Small intestine (tissue), 7 donors: ENCODE results near the gene IRX2. TPM values are rescaled to one million over a fixed set of nuclear protein-coding genes. Genes with fewer than 3 reads are reported as not detected.
A peak's percentile ranks its signal among the peaks of the same experiment; 100 is the strongest.

ENCODE experiments used
- DNase-seq, 2 donors: peaks; one replicate each; pipeline versions ENCODE4 v3.0.0 to v3.0.0-alpha.2; 2013
- FAIRE-seq: peaks from 2 replicates; lab custom pipeline; 2012; peaks lifted over from hg19 to GRCh38; lab: Jason Lieb, UNC
- H3K27ac ChIP-seq, 3 donors: one replicate each; pipeline ENCODE4 v1.5.1; 2013; ENCODE audit warnings: low read length in 2 of 3, mild to moderate bottlenecking in 2 of 3, control low read depth in 1 of 3, inconsistent platforms in 1 of 3, low read depth in 1 of 3, moderate library complexity in 1 of 3
- H3K27me3 ChIP-seq, 3 donors: one replicate each; pipeline ENCODE4 v1.6.1; 2013; ENCODE audit warnings: low read length in 3 of 3, inconsistent platforms in 1 of 3; ENCODE audit not compliant: control insufficient read depth in 3 of 3, insufficient read depth in 3 of 3
- H3K36me3 ChIP-seq, 3 donors: one replicate each; pipeline ENCODE4 v1.6.1; 2013; ENCODE audit warnings: low read length in 3 of 3, inconsistent platforms in 1 of 3, low read depth in 1 of 3, mild to moderate bottlenecking in 1 of 3, moderate library complexity in 1 of 3; ENCODE audit not compliant: control insufficient read depth in 3 of 3, insufficient read depth in 2 of 3
- H3K4me1 ChIP-seq, 3 donors: one replicate each; pipeline ENCODE4 v1.6.1; 2013; ENCODE audit warnings: low read length in 2 of 3, inconsistent platforms in 1 of 3, low read depth in 1 of 3, mild to moderate bottlenecking in 1 of 3, moderate library complexity in 1 of 3; ENCODE audit not compliant: control insufficient read depth in 3 of 3, insufficient read depth in 2 of 3
- H3K4me3 ChIP-seq, 3 donors: one replicate each; pipeline ENCODE4 v1.5.1; 2013; ENCODE audit warnings: low read length in 3 of 3, control low read depth in 1 of 3, inconsistent platforms in 1 of 3, low read depth in 1 of 3, mild to moderate bottlenecking in 1 of 3, moderate library complexity in 1 of 3
- H3K9me3 ChIP-seq, 2 donors: one replicate each; pipeline ENCODE4 v1.6.1; 2013; ENCODE audit warnings: low read depth in 1 of 2, low read length in 1 of 2; ENCODE audit not compliant: control insufficient read depth in 2 of 2, insufficient read depth in 1 of 2
- WGBS, 3 donors: extraction: QIAGEN DNeasy Blood & Tissue Kit; methylation state at CpG; one replicate each; pipeline ENCODE4 v1.1.7; 2013; 5-methylcytosine and 5-hydroxymethylcytosine counted together
- polyA plus RNA-seq, 4 donors: library from polyadenylated mRNA; stranded (reverse) in 3 of 4; unstranded in 1 of 4; fragments of 200-250 nt in 3 of 4; fragments of 120-200 nt in 1 of 4; gene quantifications; one replicate each; pipeline versions ENCODE4 v1.2.1 to v1.2.3, GENCODE V29; 2013
- donor health status: healthy with polysubstance abuse.
- donor health status: control.
- donor health status: control.
- donor health status: Bipolar disorder and iron deficiency.
- donor health status: healthy.

Gene IRX2
- polyA plus RNA-seq, 4 donors = 0.07 TPM; not detected in 3

GRCh38 chr5:2759091-2759490 lies 7.6 kb upstream of the IRX2 start:
- peaks cover 9 to 56% (median 45%) of the 10 kb centered on the region in 3 donors for H3K27me3 ChIP-seq
- DNase-seq (no peak), FAIRE-seq (no peak)
- no peak overlapping the region for H3K4me3 ChIP-seq
- no peak overlapping the region for H3K27ac ChIP-seq
- no peaks in the 10 kb centered on the region for H3K9me3 ChIP-seq
- H3K36me3 ChIP-seq = no peaks in the 10 kb centered on the region
- H3K4me1 ChIP-seq = no peaks in the 10 kb centered on the region
- 61 to 75% (median 69%) methylated on average over 3 of the region's 3 CpGs for WGBS, 3 donors

GRCh38 chr5:2758632-2759031 lies 7.2 kb upstream of the IRX2 start:
- no peak for DNase-seq
- no peak overlapping the region for H3K4me3 ChIP-seq
- no peaks in the 10 kb centered on the region for H3K4me1 ChIP-seq
- H3K27ac ChIP-seq = no peak overlapping the region
- H3K36me3 ChIP-seq = no peaks in the 10 kb centered on the region
- peaks cover 9 to 59% (median 48%) of the 10 kb centered on the region in 3 donors for H3K27me3 ChIP-seq
- no peak for FAIRE-seq
- WGBS, 3 donors = 70 to 74% (median 73%) methylated on average over 6 of the region's 6 CpGs
- H3K9me3 ChIP-seq = no peaks in the 10 kb centered on the region

- Histone ChIP-seq H3K9me3 (no peaks in the 10 kb centered on the region), H3K27me3 (peaks cover 9 to 68% (median 56%) of the 10 kb centered on the region in 3 donors), H3K4me1 (no peaks in the 10 kb centered on the region), H3K27ac (no peak overlapping the region), H3K4me3 (no peak overlapping the region), H3K36me3 (no peaks in the 10 kb centered on the region)
- FAIRE-seq (no peak), DNase-seq (no peak)
- 10 to 18% (median 12%) methylated on average over 23 of the region's 23 CpGs for WGBS, 3 donors
Measured at GRCh38 chr5:2757563-2758351, 6.3 kb upstream of the IRX2 start.

- peak in 1 of 2 donors; percentile 11 for DNase-seq
- peaks cover 0 to 3% (median 0%) of the 10 kb centered on the region in 3 donors for H3K4me1 ChIP-seq
- peaks cover 16 to 77% (median 62%) of the 10 kb centered on the region in 3 donors for H3K27me3 ChIP-seq
Measured at GRCh38 chr5:2756211-2757152, 5.0 kb upstream of the IRX2 start.

GRCh38 chr5:2755681-2756171 lies 4.2 kb upstream of the IRX2 start:
- DNase-seq (no peak), FAIRE-seq (no peak)
- H3K36me3 ChIP-seq = no peaks in the 10 kb centered on the region
- 5 to 7% (median 7%) methylated on average over 30 of the region's 30 CpGs for WGBS, 3 donors
- peaks cover 0 to 3% (median 0%) of the 10 kb centered on the region in 3 donors for H3K4me1 ChIP-seq
- no peak overlapping the region for H3K4me3 ChIP-seq
- H3K9me3 ChIP-seq = no peaks in the 10 kb centered on the region
- no peak overlapping the region for H3K27ac ChIP-seq
- peaks cover 21 to 77% (median 62%) of the 10 kb centered on the region in 3 donors for H3K27me3 ChIP-seq

More at GRCh38 chr5:2756211-2757152, 5.0 kb upstream of the IRX2 start:
- WGBS, 3 donors = 2 to 7% (median 4%) methylated on average over 74 to 76 of the region's 76 CpGs
- no peak for FAIRE-seq
- no peaks in the 10 kb centered on the region for H3K36me3 ChIP-seq
- no peak overlapping the region for H3K27ac ChIP-seq
- no peak overlapping the region for H3K4me3 ChIP-seq
- H3K9me3 ChIP-seq = no peaks in the 10 kb centered on the region

GRCh38 chr5:2755076-2755680 lies 3.7 kb upstream of the IRX2 start:
- Histone ChIP-seq H3K27ac (no peak overlapping the region), H3K27me3 (peaks cover 27 to 82% (median 65%) of the 10 kb centered on the region in 3 donors), H3K36me3 (no peaks in the 10 kb centered on the region), H3K4me3 (no peak overlapping the region), H3K4me1 (peaks cover 0 to 3% (median 0%) of the 10 kb centered on the region in 3 donors), H3K9me3 (no peaks in the 10 kb centered on the region)
- DNase-seq (peak in 1 of 2 donors; percentile 6), FAIRE-seq (no peak)
- 5 to 14% (median 14%) methylated on average over 59 to 63 of the region's 63 CpGs for WGBS, 3 donors

- no peak for FAIRE-seq
- H3K27me3 ChIP-seq = peaks cover 32 to 82% (median 70%) of the 10 kb centered on the region in 3 donors
- no peak for DNase-seq
Measured at GRCh38 chr5:2754581-2755075, 3.2 kb upstream of the IRX2 start.

More at GRCh38 chr5:2754581-2755075, 3.2 kb upstream of the IRX2 start:
- H3K9me3 ChIP-seq = no peaks in the 10 kb centered on the region
- no peaks in the 10 kb centered on the region for H3K36me3 ChIP-seq
- no peak overlapping the region for H3K4me3 ChIP-seq
- no peak overlapping the region for H3K27ac ChIP-seq
- peaks cover 0 to 3% (median 0%) of the 10 kb centered on the region in 3 donors for H3K4me1 ChIP-seq
- 6 to 15% (median 15%) methylated on average over 27 of the region's 27 CpGs for WGBS, 3 donors
